IMR-90 (cell line): Measurements from ENCODE around the gene CREG1. TPM values are rescaled to one million over a fixed set of nuclear protein-coding genes. Genes with fewer than 3 reads are reported as not detected.

Experiments used
- ATAC-seq: fragments of 200-7000 bp; cut with Tn5 transposase; 2 replicates; pipeline ENCODE4 v1.9.1; 2020; ENCODE audit warnings: low read depth, mild to moderate bottlenecking, moderate library complexity
- BruUV-seq: library from RNA; stranded (reverse); fragments of 400-500 nt; replicated peaks from 2 replicates; lab custom pipeline; 2021; lab: Mats Ljungman, UMichigan
- CTCF ChIA-PET: fragments of 300-600 bp; formaldehyde crosslinking; extraction: SDS; loops from one replicate; lab custom pipeline; 2021; ENCODE audit warnings: antibody characterized with exemption; lab: Yijun Ruan, JAX
- POLR2A ChIA-PET: fragments of 300-600 bp; sonication (Branson Sonifier 250); formaldehyde crosslinking; loops from one replicate; lab custom pipeline; 2022; ENCODE audit warnings: antibody characterized with exemption; ENCODE audit not compliant: unreplicated experiment; lab: Charles Lee
- DNase-seq: peaks from one replicate; pipeline ENCODE4 v3.0.0; 2013
- H2AFZ ChIP-seq: replicated peaks from 2 replicates; pipeline ENCODE3; 2013; ENCODE audit warnings: low read length, mild to moderate bottlenecking; ENCODE audit not compliant: poor library complexity
- H2AK5ac ChIP-seq: 2 replicates; pipeline ENCODE4 v1.6.1; 2013; ENCODE audit warnings: low read depth, low read length, inconsistent platforms
- H2AK9ac ChIP-seq: replicated peaks from 2 replicates; pipeline ENCODE3; 2013; ENCODE audit warnings: mild to moderate bottlenecking, low read depth, low read length, moderate library complexity; ENCODE audit not compliant: poor library complexity
- H2BK120ac ChIP-seq: 2 replicates; pipeline ENCODE4 v1.6.1; 2013; ENCODE audit warnings: low read depth, low read length, inconsistent platforms
- H2BK15ac ChIP-seq: 3 replicates; pipeline ENCODE4 v1.6.1; 2013; ENCODE audit warnings: low read depth, low read length, inconsistent platforms
- H2BK20ac ChIP-seq: 2 replicates; pipeline ENCODE4 v1.6.1; 2013; ENCODE audit warnings: low read depth, mild to moderate bottlenecking, inconsistent platforms, low read length, moderate library complexity
- H2BK5ac ChIP-seq: 2 replicates; pipeline ENCODE4 v1.6.1; 2013; ENCODE audit warnings: mild to moderate bottlenecking, low read depth, low read length, inconsistent platforms; ENCODE audit not compliant: poor library complexity, severe bottlenecking
- H3K14ac ChIP-seq: replicated peaks from 2 replicates; pipeline ENCODE4 v1.6.1; 2013; ENCODE audit warnings: low read depth, low read length, inconsistent platforms
- H3K18ac ChIP-seq: 2 replicates; pipeline ENCODE4 v1.6.1; 2013; ENCODE audit warnings: low read depth, low read length, control low read depth
- H3K23ac ChIP-seq: 2 replicates; pipeline ENCODE4 v1.6.1; 2013; ENCODE audit warnings: low read depth, low read length, inconsistent platforms
- H3K27ac ChIP-seq: 2 replicates; pipeline ENCODE4 v1.5.1; 2013; ENCODE audit warnings: mild to moderate bottlenecking, control low read depth, low read length; ENCODE audit not compliant: insufficient read depth
- H3K27me3 ChIP-seq: 2 replicates; pipeline ENCODE4 v1.6.1; 2013; ENCODE audit warnings: low read length; ENCODE audit not compliant: control insufficient read depth, insufficient read depth
- H3K36me3 ChIP-seq: 2 replicates; pipeline ENCODE4 v1.6.1; 2013; ENCODE audit warnings: low read length, mixed read lengths; ENCODE audit not compliant: control insufficient read depth, insufficient read depth
- H3K4ac ChIP-seq: 2 replicates; pipeline ENCODE4 v1.6.1; 2013; ENCODE audit warnings: low read depth, low read length, inconsistent platforms
- H3K4me1 ChIP-seq: 2 replicates; pipeline ENCODE4 v1.6.1; 2013; ENCODE audit warnings: low read length, mixed read lengths; ENCODE audit not compliant: control insufficient read depth, insufficient read depth
- H3K4me2 ChIP-seq: 2 replicates; pipeline ENCODE4 v1.6.1; 2013; ENCODE audit warnings: low read depth, mild to moderate bottlenecking, control low read depth, low read length, moderate library complexity
- H3K4me3 ChIP-seq: 2 replicates; pipeline ENCODE4 v1.5.1; 2013; ENCODE audit warnings: low read depth, mild to moderate bottlenecking, control low read depth, low read length, moderate library complexity; ENCODE audit not compliant: insufficient read depth
- H3K56ac ChIP-seq: 2 replicates; pipeline ENCODE4 v1.6.1; 2013; ENCODE audit warnings: low read length, inconsistent platforms; ENCODE audit not compliant: insufficient read depth; ENCODE audit errors: extremely low read depth
- H3K79me1 ChIP-seq, 2 experiments: 2 replicates each; pipeline ENCODE4 v1.6.1; 2013; ENCODE audit warnings: low read length in 2 of 2, inconsistent platforms in 1 of 2, low read depth in 1 of 2
- H3K9ac ChIP-seq: 2 replicates; pipeline ENCODE4 v1.6.1; 2013; ENCODE audit warnings: low read depth, low read length, control low read depth
- H3K9me1 ChIP-seq: 2 replicates; pipeline ENCODE4 v1.6.1; 2013; ENCODE audit warnings: low read length, inconsistent platforms; ENCODE audit not compliant: insufficient read depth
- H3K9me3 ChIP-seq: 2 replicates; pipeline ENCODE4 v1.6.1; 2013; ENCODE audit warnings: low read length; ENCODE audit not compliant: control insufficient read depth, insufficient read depth
- H4K20me1 ChIP-seq: 2 replicates; pipeline ENCODE4 v1.6.1; 2013; ENCODE audit warnings: low read length, inconsistent platforms; ENCODE audit not compliant: insufficient read depth
- H4K5ac ChIP-seq: 2 replicates; pipeline ENCODE4 v1.6.1; 2013; ENCODE audit warnings: mild to moderate bottlenecking, low read depth, low read length, control low read depth
- H4K8ac ChIP-seq, 2 experiments: 2 replicates each; pipeline ENCODE4 v1.6.1; 2013; ENCODE audit warnings: low read depth in 2 of 2, low read length in 2 of 2, control low read depth in 1 of 2, inconsistent platforms in 1 of 2
- H4K91ac ChIP-seq: 2 replicates; pipeline ENCODE4 v1.6.1; 2013; ENCODE audit warnings: low read depth, low read length, inconsistent platforms; ENCODE audit not compliant: insufficient read depth
- CEBPB ChIP-seq: IDR thresholded peaks from 2 replicates; pipeline ENCODE4 v1.6.1; 2012; ENCODE audit warnings: low read depth, low read length, improper control_type of control experiment
- CHD1 ChIP-seq: IDR thresholded peaks from 2 replicates; pipeline ENCODE4 v1.6.1; 2012; ENCODE audit warnings: low read depth, low read length, improper control_type of control experiment
- CTCF ChIP-seq: conservative IDR thresholded peaks from 2 replicates; pipeline ENCODE4 v1.5.1; 2012; ENCODE audit warnings: mild to moderate bottlenecking, low read depth, low read length, improper control_type of control experiment
- MXI1 ChIP-seq: IDR thresholded peaks from 2 replicates; pipeline ENCODE4 v1.6.1; 2012; ENCODE audit warnings: low read depth, mild to moderate bottlenecking, low read length, moderate library complexity, borderline replicate concordance
- NFE2L2 ChIP-seq: fragments of 150-350 bp; IDR thresholded peaks from 2 replicates; pipeline ENCODE4 v1.6.1; 2016; ENCODE audit warnings: low read depth, mild to moderate bottlenecking, low read length
- RAD21 ChIP-seq: IDR thresholded peaks from 2 replicates; pipeline ENCODE4 v1.6.1; 2012; ENCODE audit warnings: low read length, improper control_type of control experiment
- RCOR1 ChIP-seq: IDR thresholded peaks from 2 replicates; pipeline ENCODE4 v1.6.1; 2012; ENCODE audit warnings: mild to moderate bottlenecking, low read length, improper control_type of control experiment; ENCODE audit not compliant: insufficient replicate concordance
- RFX5 ChIP-seq: IDR thresholded peaks from 2 replicates; pipeline ENCODE4 v1.8.0; 2012; ENCODE audit warnings: low read depth, mild to moderate bottlenecking, low read length, moderate library complexity
- SMC3 ChIP-seq: fragments of 150-350 bp; IDR thresholded peaks from 2 replicates; pipeline ENCODE4 v1.6.1; 2016; ENCODE audit warnings: low read depth, mild to moderate bottlenecking, antibody characterized with exemption, low read length, moderate library complexity
- WGBS, 2 experiments: methylation state at CpG; one replicate each; pipeline versions ENCODE4 v1.1.5 to v1.1.7; 2013; ENCODE audit warnings: missing lambda C conversion rate in 2 of 2; ENCODE audit not compliant: insufficient read length in 1 of 2; ENCODE audit errors: extremely low coverage in 2 of 2; 5-methylcytosine and 5-hydroxymethylcytosine counted together
- dilution Hi-C: fragments of 300-500 bp; cut with HindIII; formaldehyde crosslinking; loops from one replicate; pipeline ENCODE4 v1.14.3; 2018; ENCODE audit warnings: low sequenced_read_pairs; ENCODE audit not compliant: unreplicated experiment
- in situ Hi-C: fragments of 300-500 bp; cut with MboI; formaldehyde crosslinking; loops from 3 replicates; pipeline ENCODE4 v1.14.3; 2019; ENCODE audit warnings: low sequenced_read_pairs, inconsistent platforms, mixed read lengths
- intact Hi-C: fragments of 100-400 bp; cut with micrococcal nuclease; formaldehyde crosslinking; loops from 2 replicates; pipeline ENCODE4 v1.10.0; 2022
- polyA plus RNA-seq, 3 experiments: library from polyadenylated mRNA; depleted of rRNA; stranded (reverse); fragments of >200 nt; gene quantifications; 2 replicates each; pipeline ENCODE4 v1.2.3, GENCODE V29; 2012; ENCODE audit warnings: low replicate concordance in 1 of 3
- total RNA-seq: library from RNA; depleted of rRNA; stranded (reverse); fragments of >200 nt; gene quantifications from 2 replicates; pipeline ENCODE4 v1.2.3, GENCODE V29; 2012

CREG1 gene
- total and polyA plus RNA-seq, 2 of the 4 experiments (the other 2 are of a cell fraction) = 2.9 to 6.4 TPM

- H3K4me1 ChIP-seq = no peaks in the 10 kb centered on the region
- H3K9me1 ChIP-seq = no peaks in the 10 kb centered on the region
- POLR2A ChIA-PET = no interaction called here
- no peak overlapping the region for H2BK120ac ChIP-seq
- TF ChIP-seq CHD1 = no peak
- TF ChIP-seq MXI1 = no peak
- no peak for TF ChIP-seq CEBPB
- TF ChIP-seq SMC3 = peak; percentile 16; the same call in 1 of the 2 replicates
- TF ChIP-seq RFX5 = no peak
- peak; percentile 38 for TF ChIP-seq CTCF
- TF ChIP-seq NFE2L2 = no peak
- TF ChIP-seq RCOR1 = no peak
- TF ChIP-seq RAD21 = peak; percentile 43
- H2AK5ac ChIP-seq = no peak overlapping the region
- H3K9me3 ChIP-seq = no peaks in the 10 kb centered on the region
- H3K27me3 ChIP-seq = peaks cover 5% of the 10 kb centered on the region
- H2BK20ac ChIP-seq = no peak overlapping the region
- intact Hi-C loops = loop anchor here (1.0 to 10.0 kb wide), 3 partner anchors 22 to 205 kb away; no protein-coding TSS in a partner anchor
- H3K14ac ChIP-seq = no peak overlapping the region
- ATAC-seq = peak; percentile 73
- H3K4me2 ChIP-seq = no peak overlapping the region
- H2AFZ ChIP-seq = no peak overlapping the region
- no peak overlapping the region for H4K91ac ChIP-seq
- no peaks in the 10 kb centered on the region for H4K20me1 ChIP-seq
- no peak overlapping the region for H3K4ac ChIP-seq
- 36% methylated on average over 3 of the region's 5 CpGs; no CpG with 5 or more reads in 1 of the 2 experiments for WGBS, 2 experiments
- no peak overlapping the region for H3K4me3 ChIP-seq
- H3K18ac ChIP-seq = no peak overlapping the region
- H4K8ac ChIP-seq = no peak overlapping the region
- no peak overlapping the region for H4K5ac ChIP-seq
- no peaks in the 10 kb centered on the region for H3K79me1 ChIP-seq
- no peak overlapping the region for H3K56ac ChIP-seq
- no peak overlapping the region for H2BK15ac ChIP-seq
- H2AK9ac ChIP-seq = no peak overlapping the region
- H3K23ac ChIP-seq = no peak overlapping the region
- CTCF ChIA-PET = interaction anchor here (0.6 to 2.7 kb wide), 7 partner anchors 10 to 495 kb away, joined by 4 to 22 read pairs (median 4); no protein-coding TSS in a partner anchor
- DNase-seq = peak; percentile 22
- no peaks in the 10 kb centered on the region for H3K36me3 ChIP-seq
- no peak overlapping the region for H3K27ac ChIP-seq
- dilution Hi-C loops = no loop called here
- no TSS peak for BruUV-seq
- no peak overlapping the region for H3K9ac ChIP-seq
- in situ Hi-C loops = no loop called here
- no peak overlapping the region for H2BK5ac ChIP-seq
These were observed 46.5 kb upstream of the CREG1 start for GRCh38 chr1:167599957-167600581.
